Nephron (organoid): ENCODE data around the gene TRIM37.
A peak's percentile ranks its signal among the peaks of the same experiment; 100 is the strongest.

Source experiments
- H3K27ac Mint-ChIP-seq, 3 experiments: 2 replicates each; pipeline ENCODE4 v1.8.0; 2020; ENCODE audit warnings: mixed read lengths in 3 of 3, mild to moderate bottlenecking in 2 of 3, moderate library complexity in 1 of 3
- H3K27me3 Mint-ChIP-seq: 2 replicates; pipeline ENCODE4 v1.8.0; 2021; ENCODE audit warnings: low read depth, mild to moderate bottlenecking, moderate library complexity, mixed read lengths
- H3K36me3 Mint-ChIP-seq: 2 replicates; pipeline ENCODE4 v1.8.0; 2020; ENCODE audit warnings: low read depth, mixed read lengths
- H3K4me1 Mint-ChIP-seq: 2 replicates; pipeline ENCODE4 v1.8.0; 2020; ENCODE audit warnings: mixed read lengths
- H3K4me3 Mint-ChIP-seq, 3 experiments: 2 replicates each; pipeline ENCODE4 v1.8.0; 2020; ENCODE audit warnings: mild to moderate bottlenecking in 3 of 3, mixed read lengths in 3 of 3, moderate library complexity in 2 of 3
- H3K9me3 Mint-ChIP-seq: 2 replicates; pipeline ENCODE4 v1.8.0; 2020; ENCODE audit warnings: mixed read lengths
- TF ChIP-seq, protein P1 (sequence below), 3 experiments: fragments of 200-600 bp; sonication (generic); IDR thresholded peaks; one replicate each; pipeline ENCODE4 v1.5.0; 2021; ENCODE audit warnings: antibody characterized with exemption in 3 of 3; ENCODE audit not compliant: unreplicated experiment in 3 of 3

TRIM37 gene

DNA sequence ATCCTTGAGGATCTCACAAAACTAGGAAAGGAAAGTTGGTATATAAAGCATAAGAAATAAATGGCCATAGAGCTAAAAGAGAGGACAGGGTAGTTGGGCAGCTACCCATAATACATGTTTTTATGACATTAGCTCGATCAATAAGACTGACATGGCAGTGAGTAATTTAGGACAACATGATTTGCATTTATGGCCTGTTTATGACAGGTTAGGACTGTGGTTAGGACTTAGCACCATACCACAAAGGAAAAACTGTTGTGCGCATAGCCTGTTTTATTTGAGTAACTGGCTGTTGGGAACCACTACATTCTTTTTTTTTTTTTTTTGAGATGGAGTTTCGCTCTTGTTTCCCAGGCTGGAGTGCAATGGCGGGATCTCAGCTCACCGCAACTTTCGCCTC, 18.0 kb upstream of the TRIM37 start:
- Mint-ChIP-seq H3K27ac (no peak overlapping the region), H3K36me3 (peaks cover 54% of the 10 kb centered on the region), H3K4me3 (no peak overlapping the region), H3K4me1 (no peaks in the 10 kb centered on the region), H3K9me3 (no peaks in the 10 kb centered on the region), H3K27me3 (no peaks in the 10 kb centered on the region)
- TF ChIP-seq, protein P1, sequence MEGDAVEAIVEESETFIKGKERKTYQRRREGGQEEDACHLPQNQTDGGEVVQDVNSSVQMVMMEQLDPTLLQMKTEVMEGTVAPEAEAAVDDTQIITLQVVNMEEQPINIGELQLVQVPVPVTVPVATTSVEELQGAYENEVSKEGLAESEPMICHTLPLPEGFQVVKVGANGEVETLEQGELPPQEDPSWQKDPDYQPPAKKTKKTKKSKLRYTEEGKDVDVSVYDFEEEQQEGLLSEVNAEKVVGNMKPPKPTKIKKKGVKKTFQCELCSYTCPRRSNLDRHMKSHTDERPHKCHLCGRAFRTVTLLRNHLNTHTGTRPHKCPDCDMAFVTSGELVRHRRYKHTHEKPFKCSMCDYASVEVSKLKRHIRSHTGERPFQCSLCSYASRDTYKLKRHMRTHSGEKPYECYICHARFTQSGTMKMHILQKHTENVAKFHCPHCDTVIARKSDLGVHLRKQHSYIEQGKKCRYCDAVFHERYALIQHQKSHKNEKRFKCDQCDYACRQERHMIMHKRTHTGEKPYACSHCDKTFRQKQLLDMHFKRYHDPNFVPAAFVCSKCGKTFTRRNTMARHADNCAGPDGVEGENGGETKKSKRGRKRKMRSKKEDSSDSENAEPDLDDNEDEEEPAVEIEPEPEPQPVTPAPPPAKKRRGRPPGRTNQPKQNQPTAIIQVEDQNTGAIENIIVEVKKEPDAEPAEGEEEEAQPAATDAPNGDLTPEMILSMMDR (IDR thresholded peaks at IDR 0.05; ENCODE audit: unreplicated experiment in 3 of 3): no peak

DNA sequence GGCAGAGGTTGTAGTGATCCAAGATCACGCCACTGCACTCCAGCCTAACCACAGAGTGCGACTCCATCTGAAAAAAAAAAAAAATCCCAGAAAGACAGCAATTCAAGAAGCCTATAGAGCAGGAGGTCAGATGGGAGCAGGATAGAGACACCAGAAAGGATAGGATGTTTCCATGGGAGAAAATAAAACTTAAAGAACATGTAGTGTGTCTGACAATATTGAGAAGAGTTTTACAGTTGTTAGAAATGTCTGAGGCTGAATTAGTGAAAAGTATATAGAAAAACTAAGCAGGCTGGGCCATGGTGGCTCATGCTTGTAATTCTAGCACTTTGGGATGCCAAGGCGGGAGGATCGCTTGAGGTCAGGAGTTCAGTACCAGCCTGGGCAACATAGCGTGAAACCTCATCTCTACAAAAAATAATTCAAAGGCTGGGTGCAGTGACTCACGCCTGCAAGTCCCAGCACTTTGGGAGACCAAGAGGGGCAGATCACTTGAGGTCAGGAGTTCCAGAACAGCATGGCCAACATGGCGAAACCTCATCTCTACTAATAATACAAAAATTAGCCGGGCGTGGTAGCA, 15.3 kb upstream of the TRIM37 start:
- Mint-ChIP-seq H3K4me1 (no peaks in the 10 kb centered on the region), H3K36me3 (peaks cover 54% of the 10 kb centered on the region), H3K27ac (peak overlapping the region in 1 of 3 experiments; percentile 23), H3K4me3 (no peak overlapping the region), H3K9me3 (no peaks in the 10 kb centered on the region), H3K27me3 (no peaks in the 10 kb centered on the region)
- TF ChIP-seq, protein P1 (IDR thresholded peaks at IDR 0.05; ENCODE audit: unreplicated experiment in 3 of 3): no peak

DNA sequence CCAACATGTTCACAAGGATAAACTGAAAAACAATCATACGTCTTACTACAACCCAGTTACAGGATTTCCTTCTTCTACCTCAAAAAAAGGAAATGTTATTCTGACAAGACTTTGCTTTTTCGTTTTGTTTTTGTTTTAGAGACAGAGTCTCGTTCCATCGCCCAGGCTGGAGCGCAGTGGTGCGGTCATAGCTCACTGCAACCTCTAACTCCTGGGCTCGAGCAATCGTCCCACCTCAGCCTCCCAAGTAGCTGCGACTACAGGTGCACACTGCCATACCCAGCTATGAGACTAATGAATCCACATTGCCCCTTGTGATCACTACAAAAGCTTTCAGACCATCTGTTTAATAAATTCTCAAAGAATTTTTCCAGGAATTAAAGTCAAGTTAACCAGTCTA, 8.8 kb upstream of the TRIM37 start:
- H3K4me3 Mint-ChIP-seq: no peak overlapping the region
- H3K36me3 Mint-ChIP-seq: peaks cover 45% of the 10 kb centered on the region
- H3K27me3 Mint-ChIP-seq: no peaks in the 10 kb centered on the region
- no peak overlapping the region for H3K27ac Mint-ChIP-seq
- no peaks in the 10 kb centered on the region for H3K4me1 Mint-ChIP-seq
- no peaks in the 10 kb centered on the region for H3K9me3 Mint-ChIP-seq
- TF ChIP-seq, protein P1 (IDR thresholded peaks at IDR 0.05; ENCODE audit: unreplicated experiment in 3 of 3): no peak

DNA sequence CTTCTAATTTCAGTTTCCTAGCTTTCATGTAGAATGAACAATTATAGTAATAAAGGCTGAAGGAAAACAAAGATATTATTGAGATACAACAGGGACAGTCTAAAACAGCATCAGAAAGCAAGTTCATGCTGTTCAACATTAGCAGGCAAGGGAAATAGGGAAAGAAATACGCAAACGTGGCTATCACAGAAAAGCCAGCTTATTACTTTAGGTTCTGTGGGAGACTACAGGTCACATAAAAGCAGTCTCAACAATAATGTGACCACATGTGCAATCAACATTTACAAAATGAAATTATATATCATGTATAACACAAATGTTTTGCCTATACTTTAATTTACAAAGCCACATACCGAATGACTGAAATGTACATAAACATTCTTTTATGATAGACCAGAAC, 4.9 kb upstream of the TRIM37 start:
- Mint-ChIP-seq H3K4me1 (no peaks in the 10 kb centered on the region), H3K4me3 (no peak overlapping the region), H3K27ac (no peak overlapping the region), H3K9me3 (no peaks in the 10 kb centered on the region), H3K27me3 (no peaks in the 10 kb centered on the region), H3K36me3 (peaks cover 38% of the 10 kb centered on the region)
- TF ChIP-seq, protein P1 (IDR thresholded peaks at IDR 0.05; ENCODE audit: unreplicated experiment in 3 of 3): no peak

DNA sequence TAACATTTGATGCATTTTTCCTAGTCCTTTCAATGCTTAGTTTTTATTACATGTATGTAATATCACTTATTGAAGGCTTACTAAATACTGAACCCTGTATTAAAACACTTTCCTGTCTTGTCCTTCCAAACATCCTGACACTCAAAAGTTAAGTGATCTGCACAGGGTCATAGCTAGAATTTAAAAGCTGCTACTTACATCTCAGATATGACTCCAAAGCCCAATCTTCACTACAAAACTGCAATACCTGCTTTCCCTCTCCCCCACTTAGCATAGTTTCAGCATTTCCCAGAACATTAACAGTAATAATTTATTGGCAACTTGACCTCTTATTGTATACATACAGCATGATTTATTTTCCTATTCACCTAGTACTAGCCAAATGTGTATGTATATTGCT, 4.3 kb upstream of the TRIM37 start:
- Mint-ChIP-seq H3K27ac (no peak overlapping the region), H3K36me3 (peaks cover 38% of the 10 kb centered on the region), H3K9me3 (no peaks in the 10 kb centered on the region), H3K4me3 (no peak overlapping the region), H3K27me3 (no peaks in the 10 kb centered on the region), H3K4me1 (peaks cover under 1% of the 10 kb centered on the region)
- TF ChIP-seq, protein P1 (IDR thresholded peaks at IDR 0.05; ENCODE audit: unreplicated experiment in 3 of 3): no peak

DNA sequence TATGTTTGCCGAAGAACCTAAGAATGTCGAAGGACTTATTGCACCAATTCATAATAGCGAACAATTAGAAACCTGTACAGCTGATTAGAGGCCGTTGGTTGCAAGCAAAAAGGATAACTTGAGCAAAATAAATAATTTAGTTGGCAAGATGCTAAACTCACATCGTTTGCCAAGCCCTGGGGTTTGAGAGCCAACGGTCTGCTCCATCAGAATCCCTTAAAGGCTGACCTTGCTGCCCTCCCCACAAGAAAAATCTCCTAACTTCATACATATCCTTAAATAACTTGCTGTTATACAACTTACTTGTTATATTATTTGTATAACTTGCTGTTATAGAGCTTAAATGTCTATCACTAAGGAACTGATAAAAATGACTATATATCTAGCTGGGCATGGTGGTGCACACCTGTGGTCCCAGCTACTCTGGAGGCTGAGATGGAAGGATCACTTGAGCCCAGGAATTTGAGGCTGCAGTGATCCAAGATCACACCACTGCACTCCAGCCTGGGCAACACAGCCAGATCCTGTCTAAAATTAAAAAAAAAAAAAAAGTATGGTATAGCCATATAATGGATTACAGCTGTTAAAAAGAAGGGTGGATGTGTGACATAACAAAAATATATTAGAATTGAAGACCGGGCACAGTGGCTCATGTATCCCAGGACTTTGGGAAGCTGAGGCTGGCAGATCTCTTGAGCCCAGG, 1.9 kb upstream of the TRIM37 start:
- Mint-ChIP-seq H3K27ac (peak overlapping the region in 1 of 3 experiments; percentile 41), H3K27me3 (no peaks in the 10 kb centered on the region), H3K4me1 (peaks cover 15% of the 10 kb centered on the region), H3K4me3 (peak overlapping the region in 2 of 3 experiments; percentile 29 to 32), H3K9me3 (no peaks in the 10 kb centered on the region), H3K36me3 (peaks cover 32% of the 10 kb centered on the region)
- TF ChIP-seq, protein P1 (IDR thresholded peaks at IDR 0.05; ENCODE audit: unreplicated experiment in 3 of 3): no peak
